NCI-H128 (cell line): Measurements from ENCODE around the gene TADA1.
"Not testable (repeated sequence)": the region's sequence is repeated elsewhere in the genome, so short reads cannot be mapped to it uniquely, and the experiment has no call there.

Source experiments
- DNase-seq: peaks from one replicate; lab custom pipeline; 2025; ENCODE audit not compliant: unreplicated experiment; lab: John Stamatoyannopoulos, UW

The TADA1 gene

DNA sequence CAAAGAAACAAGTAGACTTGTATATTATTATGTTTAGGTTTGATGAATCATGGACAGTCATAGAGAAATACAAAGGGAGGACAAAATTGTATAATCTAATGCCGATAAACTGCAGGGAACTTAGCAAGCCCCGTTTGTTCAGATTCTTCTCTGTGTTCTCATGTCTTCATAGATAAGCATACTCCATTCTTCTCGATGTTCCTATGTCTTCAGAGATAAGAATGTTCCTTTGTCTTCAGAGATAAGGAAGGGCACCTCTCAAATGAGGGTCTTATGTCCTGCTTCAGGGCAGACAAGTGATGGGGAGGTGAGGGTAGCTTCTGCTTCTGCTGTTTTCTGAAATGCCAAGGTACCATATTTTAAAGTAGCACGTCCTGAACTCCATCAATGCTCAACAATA lies 19.7 kb upstream of the TADA1 start:
- DNase-seq: no peak

DNA sequence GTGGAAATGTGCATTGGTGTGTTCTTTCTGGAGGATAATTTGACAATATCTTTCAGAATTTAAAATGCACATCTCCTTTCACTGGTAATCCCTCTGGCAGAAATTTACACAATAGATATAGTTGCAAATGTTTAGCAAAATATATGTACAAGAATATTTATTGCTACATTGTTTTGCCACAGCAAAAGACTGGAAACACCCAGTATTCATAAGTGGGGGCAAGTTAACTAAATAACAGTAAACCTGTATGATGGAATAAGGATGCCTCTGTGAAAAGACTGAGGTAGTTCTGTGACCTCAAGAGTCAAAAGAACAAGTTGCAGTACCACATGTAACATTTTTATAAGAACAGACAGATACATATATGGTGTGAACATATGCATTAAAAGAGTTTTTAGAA lies 13.7 kb upstream of the TADA1 start:
- DNase-seq: no peak

DNA sequence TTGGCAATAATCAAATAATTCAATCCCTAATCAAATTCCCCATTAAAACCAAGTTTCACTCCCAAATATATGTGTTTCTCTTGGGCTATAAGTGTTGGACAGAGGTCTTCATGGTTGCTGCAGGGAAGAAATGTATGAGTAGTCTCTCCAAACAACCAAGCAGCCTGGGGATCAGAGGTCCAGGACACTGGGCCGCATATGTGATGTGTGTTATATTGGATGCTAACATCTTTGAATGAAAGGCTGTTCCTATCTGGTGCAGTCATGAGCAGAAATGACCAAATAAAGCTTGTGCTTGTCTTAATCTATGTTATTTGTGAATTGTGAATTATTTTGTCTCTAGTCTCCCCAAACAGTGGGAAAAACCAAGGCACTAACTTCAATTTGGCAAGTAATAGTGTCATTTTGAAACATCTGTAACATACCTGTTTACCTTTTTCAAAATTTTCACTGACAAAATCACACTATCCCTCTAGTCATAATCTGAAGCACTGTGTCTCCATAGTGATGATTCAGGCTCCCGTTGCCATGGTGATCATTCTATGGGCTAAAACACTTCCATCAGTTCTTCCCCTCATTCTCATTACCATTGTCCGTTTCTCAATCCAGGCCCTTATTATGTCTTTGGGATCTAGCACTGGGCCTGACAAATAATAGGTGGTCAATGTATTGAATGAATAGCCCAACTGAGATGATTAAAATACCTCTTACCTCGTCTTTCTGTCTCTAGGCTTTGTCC lies 12.5 kb upstream of the TADA1 start:
- DNase-seq: no peak

DNA sequence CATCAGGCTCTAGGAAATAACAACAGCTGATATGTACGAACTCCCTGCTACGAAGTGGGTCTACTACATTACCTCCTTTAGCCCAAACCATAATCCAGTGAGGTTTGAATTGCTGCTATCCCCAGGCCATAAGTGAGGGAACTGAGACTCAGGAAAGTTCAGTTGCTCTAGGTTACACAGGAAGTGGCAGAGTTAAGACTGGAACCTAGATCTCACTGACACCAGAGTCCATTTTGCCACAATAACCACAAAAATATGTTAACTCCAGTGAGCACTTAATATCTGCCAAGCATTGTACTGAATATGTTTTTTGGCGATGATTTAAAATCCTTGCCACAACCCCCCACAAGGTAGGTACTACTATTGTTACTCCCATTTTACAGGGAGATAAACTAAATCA lies 8.9 kb upstream of the TADA1 start:
- DNase-seq: no peak

DNA sequence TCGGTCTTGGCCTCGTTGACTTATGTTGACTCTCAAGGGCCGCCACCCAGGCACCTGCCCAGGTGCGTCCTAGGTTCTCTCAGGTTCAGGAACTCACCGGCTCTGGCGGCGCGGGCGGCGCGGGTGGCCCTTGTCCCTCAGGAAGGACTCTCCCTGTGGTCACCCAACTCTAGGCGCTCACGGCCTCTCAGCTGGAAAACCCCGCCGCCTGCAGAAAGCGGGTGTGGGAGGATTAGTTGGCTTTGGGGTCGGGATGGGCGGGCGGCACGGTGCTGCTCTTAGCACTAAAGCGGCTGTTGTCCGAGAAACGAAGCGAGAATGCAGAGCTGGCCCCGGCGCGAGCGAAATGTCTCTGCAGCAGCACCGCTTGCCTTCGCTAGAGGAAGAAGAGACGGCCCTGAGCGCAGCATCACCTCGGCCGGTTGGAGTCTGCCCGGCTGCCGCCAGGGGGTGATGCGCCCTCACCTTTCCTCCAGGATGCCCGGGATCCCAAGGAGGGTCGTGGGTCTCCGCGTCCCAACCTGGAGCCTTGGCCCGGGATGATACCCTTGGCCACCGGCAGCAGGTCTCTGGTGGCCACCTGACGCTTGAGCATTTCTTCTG lies 8.1 kb upstream of the TADA1 start:
- no peak for DNase-seq

DNA sequence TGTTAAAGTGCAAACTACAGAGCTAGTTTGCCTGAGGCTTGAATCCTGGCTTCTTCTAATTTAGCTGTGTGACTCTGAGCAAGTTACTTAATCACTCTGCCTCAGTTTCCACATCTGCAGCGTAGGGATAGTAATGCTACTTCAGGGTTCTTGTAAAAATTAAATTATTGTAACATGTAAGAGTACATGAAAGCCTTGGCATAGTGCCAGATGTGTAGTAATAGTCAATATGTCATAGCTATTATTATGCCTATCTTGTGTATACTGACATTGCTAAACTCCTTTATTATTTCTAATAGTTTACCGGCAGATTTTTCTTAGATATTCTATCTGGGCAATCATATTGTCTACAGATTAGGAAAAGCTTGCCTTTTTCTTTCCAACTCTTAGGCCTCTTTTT lies 6.8 kb upstream of the TADA1 start:
- DNase-seq: no peak

DNA sequence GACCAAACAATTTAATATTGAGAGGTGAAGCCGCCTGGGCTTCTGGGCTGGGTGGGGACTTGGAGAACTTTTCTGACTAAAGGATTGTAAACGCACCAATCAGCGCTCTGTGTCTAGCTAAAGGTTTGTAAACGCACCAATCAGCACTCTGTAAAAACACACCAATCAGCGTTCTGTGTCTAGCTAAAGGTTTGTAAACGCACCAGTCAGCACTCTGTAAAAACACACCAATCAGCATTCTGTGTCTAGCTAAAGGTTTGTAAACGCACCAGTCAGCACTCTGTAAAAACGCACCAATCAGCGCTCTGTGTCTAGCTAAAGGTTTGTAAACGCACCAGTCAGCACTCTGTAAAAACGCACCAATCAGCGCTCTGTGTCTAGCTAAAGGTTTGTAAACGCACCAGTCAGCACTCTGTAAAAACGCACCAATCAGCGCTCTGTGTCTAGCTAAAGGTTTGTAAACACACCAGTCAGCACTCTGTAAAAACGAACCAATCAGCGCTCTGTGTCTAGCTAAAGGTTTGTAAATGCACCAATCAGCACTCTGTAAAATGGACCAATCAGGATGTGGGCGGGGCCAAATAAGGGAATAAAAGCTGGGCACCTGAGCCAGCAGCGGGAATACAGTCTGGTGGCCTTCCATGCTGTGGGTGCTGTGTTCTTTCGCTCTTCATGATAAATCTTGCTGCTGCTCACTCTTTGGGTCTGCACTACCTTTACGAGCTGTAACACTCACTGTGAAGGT lies 2.3 kb upstream of the TADA1 start:
- DNase-seq: not testable (repeated sequence)

DNA sequence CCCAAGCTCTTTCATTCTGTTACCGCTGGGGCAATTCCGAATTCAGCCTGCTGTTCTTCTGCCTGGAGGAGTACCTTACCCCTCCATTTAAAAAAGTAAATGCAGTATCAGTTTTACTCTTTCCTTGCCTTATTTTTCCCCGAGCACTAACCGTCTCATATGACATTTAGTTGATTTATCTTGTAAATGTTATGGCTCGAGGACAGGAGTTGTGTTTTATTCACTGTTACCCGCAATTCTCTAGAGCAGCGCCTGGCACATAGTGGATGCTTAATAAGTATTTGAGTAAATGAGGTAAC lies 425 bp upstream of the TADA1 start:
- DNase-seq: no peak

DNA sequence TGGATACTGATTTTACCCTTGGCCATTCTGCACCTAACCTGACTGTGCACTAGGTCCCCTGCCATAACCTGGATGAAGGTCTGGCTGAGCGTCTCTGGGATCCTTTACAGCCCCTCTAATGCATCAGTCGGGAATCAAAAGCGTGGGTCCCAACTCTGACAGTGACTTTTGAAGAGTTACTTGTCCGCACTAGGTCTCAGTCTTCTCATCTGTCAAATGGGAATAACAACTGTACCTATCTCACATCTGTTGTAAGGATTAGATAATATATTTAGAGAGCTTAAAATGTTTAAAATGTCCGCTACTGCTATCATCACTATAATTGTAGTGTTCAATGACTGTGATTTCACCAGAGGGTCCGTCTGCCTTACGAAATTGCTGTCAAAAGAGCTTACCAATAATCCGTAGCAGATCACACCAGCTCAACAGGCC lies 746 bp downstream of the TADA1 start:
- DNase-seq: no peak

DNA sequence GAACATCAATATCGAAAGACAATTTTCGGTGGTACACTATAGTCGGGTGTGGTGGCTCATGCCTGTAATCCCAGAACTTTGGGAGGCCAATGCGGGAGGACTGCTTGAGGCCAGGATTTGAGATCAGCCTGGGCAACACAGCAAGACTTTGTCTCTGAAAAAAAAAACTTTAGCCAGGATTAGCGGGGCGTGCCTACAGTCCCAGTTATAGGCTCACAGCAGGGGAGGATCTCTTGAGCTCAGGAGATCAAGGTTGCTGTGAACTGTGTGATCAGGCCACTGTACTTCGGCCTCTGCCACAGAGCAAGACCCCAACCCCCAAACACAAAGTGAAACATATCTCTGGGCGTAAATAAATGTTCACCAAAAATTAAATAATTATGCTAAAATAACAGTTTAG lies 1.6 kb downstream of the TADA1 start:
- DNase-seq: no peak

DNA sequence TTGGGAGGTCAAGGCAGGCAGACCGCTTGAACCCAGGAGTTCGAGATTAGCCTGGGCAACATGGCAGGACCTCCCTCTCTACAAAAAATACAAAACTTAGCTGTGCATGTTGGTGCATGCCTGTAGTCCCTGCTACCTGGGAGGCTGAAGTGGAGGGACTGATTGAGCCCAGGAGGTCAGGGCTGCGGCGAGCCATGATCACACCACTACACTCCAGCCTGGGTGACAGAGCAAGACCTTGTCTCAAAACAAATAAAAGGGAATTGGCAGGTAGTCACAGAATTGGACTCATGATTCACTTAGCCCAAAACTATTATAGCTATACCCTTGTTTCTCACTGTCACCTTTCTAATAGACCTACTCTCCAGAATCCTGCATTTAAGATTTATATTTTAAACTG lies 5.5 kb downstream of the TADA1 start:
- no peak for DNase-seq

DNA sequence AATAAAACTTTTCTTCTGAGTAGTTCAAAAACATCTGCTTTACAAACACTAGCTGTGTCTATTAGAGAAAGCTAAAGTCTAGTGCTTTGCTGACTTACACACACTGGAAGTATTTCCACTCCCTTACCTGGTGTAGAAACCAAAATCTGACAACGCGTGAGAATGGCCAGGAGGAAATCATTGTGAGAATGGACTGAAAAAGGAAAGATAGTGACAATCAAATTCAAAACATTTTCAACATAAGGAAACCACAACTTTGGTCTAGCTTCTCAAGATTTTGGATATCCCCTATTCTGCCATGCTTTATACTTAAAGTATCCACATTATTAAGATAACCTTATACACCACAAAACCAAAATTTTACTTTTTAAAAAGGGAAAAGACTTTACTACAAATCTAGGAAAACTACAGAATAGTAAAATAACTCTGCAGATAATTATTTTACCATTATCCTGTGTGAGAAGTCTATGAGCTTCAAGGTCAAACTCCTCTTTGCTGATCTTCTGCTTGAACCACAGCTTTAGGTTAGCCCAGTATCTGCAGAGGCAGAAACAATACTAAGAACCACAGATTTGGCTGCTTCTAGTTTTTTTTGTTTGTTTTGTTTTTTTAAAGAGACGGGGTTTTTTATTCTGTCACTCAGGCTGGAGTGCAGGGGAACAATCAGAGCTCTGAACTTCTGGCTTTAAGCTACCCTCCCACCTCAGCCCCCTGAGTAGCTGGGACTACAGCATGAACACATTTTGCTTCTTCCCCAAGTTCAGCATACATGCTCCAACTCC lies 6.6 kb downstream of the TADA1 start:
- no peak for DNase-seq

DNA sequence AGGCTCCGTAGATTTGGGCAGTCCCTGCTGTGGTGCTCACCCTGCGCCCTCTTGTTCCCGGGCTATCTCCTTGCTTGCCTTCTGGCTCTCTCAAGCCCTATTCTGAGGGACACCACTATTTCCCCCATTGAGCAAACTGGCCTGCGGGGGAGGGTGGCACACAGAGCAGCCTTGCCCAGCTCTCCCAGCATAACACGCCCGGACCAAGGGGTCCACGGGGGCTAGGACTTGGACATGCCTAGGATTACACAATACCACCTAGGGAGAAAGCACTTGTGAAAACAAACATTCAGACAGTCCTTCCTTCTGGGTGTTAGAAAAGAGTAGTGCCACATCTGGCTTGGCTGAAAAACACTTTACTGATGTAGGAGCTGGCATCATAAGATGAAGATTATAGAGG lies 7.4 kb downstream of the TADA1 start:
- DNase-seq: no peak

DNA sequence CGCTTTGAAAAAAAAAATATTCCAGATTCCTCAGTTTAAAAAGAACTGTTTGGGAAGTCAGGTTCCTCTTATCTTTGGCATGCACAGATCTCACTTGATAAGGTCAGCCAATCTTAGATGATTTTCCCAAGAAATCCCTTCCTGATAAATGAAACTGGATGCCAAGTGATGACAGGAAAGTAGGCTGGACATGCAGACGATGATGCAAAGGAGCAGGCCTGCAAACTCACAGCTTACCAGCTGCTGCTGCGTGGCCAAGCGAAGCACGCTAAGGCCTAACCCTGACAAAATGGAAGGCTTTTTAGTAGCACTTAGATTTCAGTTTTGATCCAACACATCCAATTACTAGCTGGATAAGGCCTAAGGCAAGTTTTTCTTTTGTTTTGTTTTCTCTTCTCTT lies 10.1 kb downstream of the TADA1 start:
- DNase-seq: no peak

DNA sequence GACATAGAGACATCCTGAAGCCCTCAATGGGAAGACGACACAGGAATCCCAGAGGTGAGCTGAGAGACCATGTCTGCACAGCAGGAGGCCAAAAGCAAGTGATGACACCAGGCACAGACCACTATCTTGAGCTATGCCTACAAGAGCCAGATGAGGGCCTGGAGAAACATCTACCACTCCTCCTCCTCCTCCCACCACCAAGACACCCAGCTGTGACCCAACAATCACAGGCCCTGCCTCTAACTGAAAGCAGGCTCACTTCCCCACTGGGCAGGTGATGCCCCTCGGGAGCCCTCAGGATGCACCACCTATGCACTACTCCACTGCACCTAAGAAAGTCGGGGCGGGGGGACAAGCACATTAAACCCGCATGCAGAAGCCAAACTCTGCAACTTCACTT lies 16.5 kb downstream of the TADA1 start:
- no peak for DNase-seq

DNA sequence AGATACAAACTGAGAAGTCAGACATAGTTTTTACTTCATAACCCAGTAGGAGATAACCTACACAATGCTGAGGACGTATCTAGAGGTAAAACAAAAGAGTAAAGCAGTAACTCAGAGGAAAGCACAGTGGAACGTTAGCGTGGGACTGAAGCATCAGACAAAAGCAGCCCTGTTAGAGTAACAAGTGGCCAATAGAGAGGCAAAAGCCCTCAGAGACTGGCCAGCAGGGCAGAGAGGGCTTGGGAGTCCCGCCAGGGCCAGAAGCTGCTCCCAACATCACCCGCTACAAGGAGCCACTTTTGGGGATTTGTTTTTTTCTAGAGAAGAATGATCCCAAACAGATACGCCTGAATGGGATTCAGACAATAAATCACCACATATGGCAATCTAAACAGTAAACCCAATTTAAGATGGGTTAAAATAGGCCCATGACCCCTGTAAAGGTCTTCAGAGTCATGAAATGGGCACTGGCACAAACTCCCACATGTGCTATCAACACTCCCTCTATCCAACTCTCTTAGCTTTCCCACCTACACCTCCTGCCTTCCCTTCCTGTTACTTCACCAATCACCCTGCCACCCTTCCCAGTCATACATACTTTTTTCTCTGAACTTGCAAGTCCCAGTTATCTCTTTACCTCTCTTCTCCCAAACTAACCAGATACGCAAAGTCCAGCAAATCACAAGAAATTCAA lies 17.2 kb downstream of the TADA1 start:
- no peak for DNase-seq

DNA sequence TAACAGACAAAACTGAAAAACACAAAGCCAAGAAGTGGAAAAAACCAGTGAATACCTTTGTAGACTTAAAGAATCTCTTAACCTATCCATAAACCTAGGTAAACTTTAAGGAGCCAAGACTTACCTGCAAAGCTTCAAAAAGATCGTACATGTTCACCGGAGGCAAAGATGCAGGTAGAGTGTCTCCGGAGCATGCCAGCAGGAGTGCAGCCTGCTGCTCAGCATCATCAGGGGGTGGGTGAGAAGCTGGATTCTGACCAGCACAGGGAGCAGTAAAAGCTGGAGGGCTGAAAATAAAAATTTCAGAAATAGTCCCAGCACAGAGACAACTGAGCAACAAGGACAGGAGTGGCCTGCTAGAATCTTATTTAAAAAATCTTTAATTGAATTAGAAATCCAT lies 18.1 kb downstream of the TADA1 start:
- no peak for DNase-seq

DNA sequence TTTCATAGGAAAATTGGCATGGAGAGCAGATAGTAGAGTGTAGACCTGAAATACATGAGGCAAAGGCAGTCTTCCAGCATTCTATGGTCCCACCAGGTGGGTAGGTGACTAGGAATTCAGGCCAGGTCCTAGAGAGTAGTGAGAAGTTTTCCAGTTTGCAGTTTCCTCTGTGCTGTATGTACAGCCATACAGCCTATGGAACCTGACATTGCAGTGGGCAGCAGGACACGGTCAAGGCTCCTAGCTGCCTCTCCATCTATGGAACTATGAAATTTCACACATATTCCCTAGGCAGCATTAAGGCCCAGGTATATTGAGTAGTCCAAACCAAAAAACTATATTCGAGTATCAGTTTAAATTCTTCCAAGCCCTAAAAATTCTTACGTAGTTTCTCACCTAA lies 20.5 kb downstream of the TADA1 start:
- DNase-seq: no peak

DNA sequence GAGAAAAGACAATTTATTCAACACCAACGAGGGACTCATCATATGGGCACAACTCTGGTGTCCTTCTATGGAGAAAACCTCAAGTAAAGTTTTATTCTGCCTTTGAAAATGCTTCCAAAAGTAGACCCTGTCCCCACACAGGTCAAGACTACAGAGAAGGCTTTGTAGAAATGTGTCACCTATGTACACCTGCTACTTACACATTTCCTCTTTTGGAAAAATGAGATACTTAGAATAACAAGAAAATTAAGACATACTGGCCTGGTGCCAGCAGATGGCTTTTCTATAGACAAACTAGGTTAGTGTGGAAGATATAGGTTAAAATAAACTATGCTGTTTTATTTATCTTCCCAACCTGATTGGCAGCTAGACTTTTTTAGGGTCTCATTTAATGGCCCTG lies 23.1 kb downstream of the TADA1 start:
- no peak for DNase-seq

DNA sequence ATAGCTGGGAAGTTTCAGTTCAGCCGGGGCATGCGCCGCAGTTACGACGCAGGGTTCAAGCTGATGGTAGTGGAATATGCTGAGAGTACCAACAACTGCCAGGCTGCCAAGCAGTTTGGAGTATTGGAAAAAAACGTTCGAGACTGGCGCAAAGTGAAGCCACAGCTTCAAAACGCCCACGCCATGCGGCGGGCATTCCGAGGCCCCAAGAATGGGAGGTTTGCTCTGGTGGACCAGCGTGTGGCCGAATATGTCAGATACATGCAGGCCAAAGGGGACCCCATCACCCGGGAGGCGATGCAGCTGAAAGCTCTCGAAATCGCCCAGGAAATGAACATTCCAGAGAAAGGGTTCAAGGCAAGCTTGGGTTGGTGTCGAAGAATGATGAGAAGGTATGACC lies 26.9 kb downstream of the TADA1 start:
- DNase-seq: no peak

DNA sequence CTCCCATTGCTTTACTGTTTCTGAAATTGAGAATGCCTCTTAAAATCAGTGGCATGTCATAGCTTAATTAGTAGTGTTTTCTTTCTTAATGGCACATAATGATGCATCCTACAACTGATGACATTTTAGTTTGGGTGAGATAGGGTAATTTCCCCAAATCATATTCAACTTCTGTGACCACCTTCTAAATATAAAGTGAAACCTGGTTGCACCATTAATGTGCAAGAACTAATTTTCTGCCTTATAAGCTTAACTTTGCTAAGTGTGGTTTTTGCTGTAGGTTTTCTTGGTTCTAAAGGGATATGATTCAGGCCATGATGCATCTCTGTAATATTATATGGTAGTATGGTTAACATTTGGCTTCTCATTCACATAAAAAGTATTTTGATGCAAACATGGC lies 27.9 kb downstream of the TADA1 start:
- DNase-seq: no peak
